CMK (cell line): ENCODE results near the gene SRP72.
"Not testable (repeated sequence)": the region's sequence is repeated elsewhere in the genome, so short reads cannot be mapped to it uniquely, and the experiment has no call there.

Source experiments
- DNase-seq: peaks from one replicate; pipeline ENCODE4 v3.0.0-alpha.2; 2010; ENCODE audit warnings: low read depth

SRP72 gene

GRCh38 chr4:56467284-56468096 lies at the start of gene SRP72:
TSS of gene SRP72 (plus strand) at chr4:56467617. CDS start at chr4:56467636, 19 bp downstream.
- DNase-seq, result peak; percentile 81

GRCh38 chr4:56424176-56424575 lies 43.2 kb upstream of the SRP72 start:
- no peak for DNase-seq

GRCh38 chr4:56424697-56425514 lies 42.5 kb upstream of the SRP72 start:
- no peak for DNase-seq

GRCh38 chr4:56425518-56425917 lies 41.9 kb upstream of the SRP72 start:
- DNase-seq, result no peak

DNA sequence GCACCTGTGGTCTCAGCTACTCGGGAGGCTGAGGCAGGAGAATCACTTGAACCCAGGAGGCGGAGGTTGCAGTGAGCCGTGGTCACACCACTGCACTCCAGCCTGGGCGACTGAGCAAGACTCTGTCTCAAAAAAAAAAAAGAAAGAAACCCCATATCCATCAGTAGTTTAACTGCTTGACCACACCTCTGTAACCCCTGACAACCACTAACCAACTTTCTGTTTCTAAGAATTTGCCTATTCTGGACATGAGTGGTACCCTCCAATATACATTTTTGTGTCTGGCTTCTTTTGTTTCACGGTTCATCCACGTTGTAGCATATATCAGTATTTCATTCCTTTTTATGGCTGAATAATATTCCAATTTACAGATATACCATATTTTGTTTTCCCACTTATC lies 41.1 kb upstream of the SRP72 start:
- no peak for DNase-seq

DNA sequence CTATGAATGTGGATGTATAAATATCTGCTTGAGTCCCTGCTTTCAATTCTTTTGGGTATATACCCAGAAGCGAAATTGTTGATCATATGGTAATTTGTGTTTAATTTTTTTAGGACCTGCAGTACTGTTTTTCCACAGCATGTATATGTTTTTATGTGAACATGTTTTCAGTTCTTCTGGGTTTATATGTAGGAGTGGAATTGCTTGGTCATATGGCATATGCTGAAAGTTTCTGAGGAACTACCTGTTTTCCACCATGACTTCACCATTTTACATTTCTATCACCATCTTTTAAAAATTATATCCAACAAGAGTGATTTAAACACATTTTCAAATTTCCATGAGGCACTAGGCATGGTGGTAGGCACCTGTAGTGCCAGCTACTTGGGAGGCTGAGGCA lies 40.2 kb upstream of the SRP72 start:
- DNase-seq, result no peak

- DNase-seq, result no peak
Measured at GRCh38 chr4:56430203-56430602, 37.2 kb upstream of the SRP72 start.

DNA sequence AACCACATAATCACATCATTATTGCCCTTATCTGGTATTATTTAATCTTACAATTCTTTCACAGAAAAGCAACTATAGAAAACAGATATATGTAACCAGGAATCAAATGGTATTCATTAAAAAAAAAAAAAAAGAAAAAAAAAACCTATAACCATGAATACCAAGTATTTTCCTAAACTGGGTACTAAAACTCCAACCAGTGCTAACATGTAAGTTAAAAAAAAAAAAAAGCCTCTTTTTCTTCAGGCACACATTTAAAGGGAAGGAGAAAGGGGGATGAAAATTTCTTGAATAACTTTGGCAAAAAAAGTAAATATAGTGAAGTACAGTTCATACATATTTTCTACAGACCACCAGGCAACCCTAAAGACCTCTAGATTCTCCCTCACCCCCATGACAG lies 34.1 kb upstream of the SRP72 start:
- DNase-seq, result no peak

GRCh38 chr4:56434599-56435139 lies 32.7 kb upstream of the SRP72 start:
- DNase-seq, result peak; percentile 30

- peak; percentile 91 for DNase-seq
Measured at GRCh38 chr4:56435140-56435926, 32.1 kb upstream of the SRP72 start, which contains the start of gene PPAT. TSS of gene PPAT (minus strand) at chr4:56435615. CDS start at chr4:56435477, 138 bp downstream.

DNA sequence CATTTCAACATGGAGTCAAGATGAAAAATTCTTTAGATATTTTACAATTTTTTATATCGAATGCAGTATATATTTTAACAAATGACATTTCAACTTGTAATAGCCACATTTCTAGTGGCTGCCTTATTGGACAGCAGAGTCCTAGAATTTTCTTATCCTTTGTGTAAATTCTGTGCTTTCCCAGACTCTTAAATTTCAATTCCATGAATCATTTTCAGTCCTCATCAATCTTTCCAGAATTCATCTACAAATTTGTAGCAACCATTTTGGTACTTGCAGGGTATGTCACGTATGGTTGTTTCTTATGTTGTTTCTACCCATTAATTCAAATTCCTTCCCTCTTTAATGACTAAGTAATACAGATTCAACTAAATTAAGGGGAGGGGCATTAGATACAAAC lies 28.7 kb upstream of the SRP72 start:
- no peak for DNase-seq

DNA sequence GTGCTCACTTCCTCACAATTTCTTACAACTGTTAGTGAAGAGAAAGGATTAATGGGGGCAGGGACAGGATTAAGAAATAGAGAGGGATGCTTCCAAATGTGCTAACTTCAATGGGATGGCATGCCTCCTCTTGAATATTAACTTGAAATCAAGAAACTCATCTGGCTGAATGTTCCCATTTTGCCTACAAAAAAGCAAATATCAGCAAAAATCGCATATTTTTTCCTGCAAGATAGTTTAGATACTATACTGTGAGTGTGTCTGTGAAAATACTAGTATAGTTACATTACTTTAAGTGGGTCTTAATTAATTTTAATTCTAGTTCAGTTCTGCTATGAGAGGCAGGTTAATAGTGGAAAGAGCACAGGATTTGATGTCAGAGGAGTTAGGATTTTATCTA lies 26.4 kb upstream of the SRP72 start:
- no peak for DNase-seq

DNA sequence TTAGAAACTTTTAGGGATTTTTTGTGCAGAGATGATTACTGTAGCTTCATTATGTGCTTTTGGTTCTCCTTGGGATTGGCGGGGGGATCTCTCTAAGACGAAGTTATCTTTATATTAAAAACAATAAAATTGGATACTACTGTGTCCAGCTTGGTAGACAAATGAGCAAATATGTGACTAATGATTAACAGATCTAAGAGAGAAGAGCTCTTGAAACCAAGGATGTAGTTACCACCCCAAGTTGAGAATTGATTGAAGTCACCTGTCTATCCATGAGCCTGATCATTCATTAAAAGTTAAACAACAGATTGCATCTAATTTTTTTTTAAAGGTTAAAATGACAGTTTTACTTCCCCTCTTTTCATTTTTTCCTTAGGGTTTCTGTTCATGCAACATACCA lies 22.7 kb upstream of the SRP72 start:
- no peak for DNase-seq

GRCh38 chr4:56445699-56446098 lies 21.7 kb upstream of the SRP72 start:
- no peak for DNase-seq

GRCh38 chr4:56448301-56448700 lies 19.1 kb upstream of the SRP72 start:
- no peak for DNase-seq

DNA sequence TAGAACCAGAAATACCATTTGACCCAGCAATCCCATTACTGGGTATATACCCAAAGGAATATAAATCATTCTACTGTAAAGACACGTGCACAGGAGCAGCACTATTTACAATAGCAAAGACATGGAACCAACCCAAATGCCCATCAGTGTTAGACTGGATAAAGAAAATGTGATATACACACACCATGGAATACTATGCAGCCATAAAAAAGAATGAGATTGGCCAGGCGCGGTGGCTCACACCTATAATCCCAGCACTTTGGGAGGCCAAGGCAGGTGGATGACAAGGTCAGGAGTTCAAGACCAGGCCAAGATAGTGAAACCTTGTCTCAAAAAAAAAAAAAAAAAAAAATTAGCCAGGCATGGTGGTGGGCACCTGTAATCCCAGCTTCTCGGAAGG lies 17.9 kb upstream of the SRP72 start:
- not testable (repeated sequence) for DNase-seq

DNA sequence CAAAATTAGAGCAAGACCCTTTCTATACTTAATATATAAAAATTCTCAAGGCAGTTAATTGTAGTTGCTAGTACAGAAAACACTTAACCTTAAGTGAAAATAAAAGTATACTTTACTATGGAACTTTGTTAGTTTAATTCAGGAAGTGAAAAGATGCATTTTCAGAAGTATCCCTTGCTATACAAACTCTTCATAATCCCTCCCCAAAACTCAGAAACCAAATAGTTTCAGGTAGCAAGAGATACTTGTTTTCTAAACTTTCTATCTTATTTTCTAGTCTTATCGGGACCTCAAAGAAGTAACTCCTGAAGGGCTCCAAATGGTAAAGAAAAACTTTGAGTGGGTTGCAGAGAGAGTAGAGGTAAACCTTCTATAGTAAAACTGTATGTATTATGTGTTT lies 17.1 kb upstream of the SRP72 start:
- DNase-seq, result no peak

DNA sequence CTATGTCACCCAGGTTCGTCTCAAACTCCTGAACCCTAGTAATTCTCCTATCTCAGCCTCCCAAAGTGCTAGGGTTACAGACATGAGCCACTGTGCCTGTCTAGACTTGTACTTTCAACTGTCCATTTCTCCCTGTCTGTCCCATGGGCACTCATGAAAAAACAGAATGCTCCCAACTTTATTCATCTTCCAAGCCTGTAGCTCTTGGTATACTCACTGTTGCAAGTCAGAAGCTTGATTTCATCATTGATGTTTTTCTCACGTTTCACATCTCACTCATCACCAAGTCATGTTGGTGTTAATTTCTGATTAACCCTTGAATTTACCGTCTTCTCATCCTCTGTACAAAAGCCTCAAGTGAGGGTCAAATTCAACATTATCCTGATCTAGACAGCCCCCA lies 7.3 kb upstream of the SRP72 start:
- DNase-seq, result no peak

- no peak for DNase-seq
Measured at GRCh38 chr4:56462157-56462556, 5.3 kb upstream of the SRP72 start.

DNA sequence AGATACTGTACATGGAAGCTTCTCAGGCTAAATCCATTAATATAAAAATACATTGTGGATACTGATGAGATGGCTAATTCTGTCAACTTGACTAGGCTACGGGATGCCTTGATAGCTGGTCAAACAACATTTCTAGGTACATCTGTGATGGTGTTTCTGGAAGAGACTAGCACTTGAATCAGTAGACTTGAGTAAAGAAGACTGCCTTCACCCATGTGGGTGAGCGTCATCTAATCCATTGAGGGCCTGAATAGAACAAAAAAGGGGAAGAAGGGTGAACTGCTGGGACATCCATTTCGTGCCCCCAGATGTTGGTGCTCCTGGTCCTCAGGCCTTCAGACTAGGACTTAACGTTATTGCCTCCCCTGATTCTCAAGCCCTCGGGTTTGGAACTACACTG lies 3.7 kb upstream of the SRP72 start:
- no peak for DNase-seq

DNA sequence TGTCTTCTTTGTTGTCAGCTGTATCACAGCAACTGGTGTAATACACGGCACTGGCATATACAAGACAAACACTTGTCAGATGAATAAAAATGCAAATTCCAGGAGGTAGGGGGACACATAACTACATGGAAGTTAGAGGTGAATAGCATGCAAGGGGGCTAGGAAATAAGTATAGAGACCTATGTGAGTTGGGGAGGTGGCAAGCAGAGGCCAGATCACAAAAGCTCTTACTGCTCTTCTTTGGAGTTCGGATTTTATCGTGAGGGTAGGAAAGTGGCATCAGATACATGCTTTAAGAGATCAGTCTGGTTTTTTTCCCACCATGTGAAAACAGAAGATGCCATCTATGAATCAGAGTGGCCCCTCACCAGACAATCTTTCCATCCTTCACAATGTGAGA lies 2.8 kb upstream of the SRP72 start:
- no peak for DNase-seq

GRCh38 chr4:56465599-56466295 lies 1.7 kb upstream of the SRP72 start:
- no peak for DNase-seq
